GM06990 (cell line): ENCODE results near the gene UBN1.

Experiments
- DNase-seq: peaks from one replicate; pipeline ENCODE4 v3.0.0-alpha.2; 2011; ENCODE audit not compliant: insufficient read length; ENCODE audit errors: extremely low read depth
- H3K27me3 ChIP-seq: replicated peaks from 2 replicates; pipeline ENCODE4 v1.6.0; 2011; ENCODE audit warnings: low read length; ENCODE audit not compliant: control insufficient read depth, insufficient read depth
- H3K36me3 ChIP-seq: 2 replicates; pipeline ENCODE4 v1.5.1; 2011; ENCODE audit warnings: low read length; ENCODE audit not compliant: control insufficient read depth, insufficient read depth
- H3K4me3 ChIP-seq: replicated peaks from 2 replicates; pipeline ENCODE4 v1.5.1; 2011; ENCODE audit warnings: low read depth, mild to moderate bottlenecking, control low read depth, low read length
- TF ChIP-seq, protein P1 (sequence below): IDR thresholded peaks from 2 replicates; pipeline ENCODE4 v1.5.1; 2011; ENCODE audit warnings: low read length, control low read depth, mild to moderate bottlenecking, inconsistent platforms; ENCODE audit not compliant: insufficient read depth, poor library complexity, severe bottlenecking

UBN1 gene

DNA sequence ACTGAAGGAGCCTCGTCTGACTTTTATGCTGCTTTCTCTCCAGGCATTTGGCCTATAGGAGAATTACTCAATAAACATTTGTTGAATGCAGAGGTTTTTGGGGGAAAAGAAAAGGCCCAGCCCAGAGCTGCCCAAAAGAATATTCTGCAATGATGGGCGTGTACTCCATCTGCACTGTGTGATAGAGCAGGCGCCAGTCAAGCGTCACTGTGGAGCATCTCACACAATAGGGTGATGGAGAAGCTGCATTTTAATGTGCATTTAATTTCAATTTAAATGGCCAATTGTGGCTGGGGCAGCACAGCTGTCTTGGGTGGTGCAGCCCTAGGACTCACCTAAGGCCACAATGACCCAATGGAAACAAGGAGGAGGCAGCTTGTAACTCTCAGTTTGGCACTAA, 20.8 kb upstream of the UBN1 start:
- Histone ChIP-seq H3K27me3 (no peaks in the 10 kb centered on the region), H3K4me3 (no peak overlapping the region), H3K36me3 (peaks cover 37% of the 10 kb centered on the region)
- TF ChIP-seq, protein P1, sequence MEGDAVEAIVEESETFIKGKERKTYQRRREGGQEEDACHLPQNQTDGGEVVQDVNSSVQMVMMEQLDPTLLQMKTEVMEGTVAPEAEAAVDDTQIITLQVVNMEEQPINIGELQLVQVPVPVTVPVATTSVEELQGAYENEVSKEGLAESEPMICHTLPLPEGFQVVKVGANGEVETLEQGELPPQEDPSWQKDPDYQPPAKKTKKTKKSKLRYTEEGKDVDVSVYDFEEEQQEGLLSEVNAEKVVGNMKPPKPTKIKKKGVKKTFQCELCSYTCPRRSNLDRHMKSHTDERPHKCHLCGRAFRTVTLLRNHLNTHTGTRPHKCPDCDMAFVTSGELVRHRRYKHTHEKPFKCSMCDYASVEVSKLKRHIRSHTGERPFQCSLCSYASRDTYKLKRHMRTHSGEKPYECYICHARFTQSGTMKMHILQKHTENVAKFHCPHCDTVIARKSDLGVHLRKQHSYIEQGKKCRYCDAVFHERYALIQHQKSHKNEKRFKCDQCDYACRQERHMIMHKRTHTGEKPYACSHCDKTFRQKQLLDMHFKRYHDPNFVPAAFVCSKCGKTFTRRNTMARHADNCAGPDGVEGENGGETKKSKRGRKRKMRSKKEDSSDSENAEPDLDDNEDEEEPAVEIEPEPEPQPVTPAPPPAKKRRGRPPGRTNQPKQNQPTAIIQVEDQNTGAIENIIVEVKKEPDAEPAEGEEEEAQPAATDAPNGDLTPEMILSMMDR, result no peak
- no peak for DNase-seq

DNA sequence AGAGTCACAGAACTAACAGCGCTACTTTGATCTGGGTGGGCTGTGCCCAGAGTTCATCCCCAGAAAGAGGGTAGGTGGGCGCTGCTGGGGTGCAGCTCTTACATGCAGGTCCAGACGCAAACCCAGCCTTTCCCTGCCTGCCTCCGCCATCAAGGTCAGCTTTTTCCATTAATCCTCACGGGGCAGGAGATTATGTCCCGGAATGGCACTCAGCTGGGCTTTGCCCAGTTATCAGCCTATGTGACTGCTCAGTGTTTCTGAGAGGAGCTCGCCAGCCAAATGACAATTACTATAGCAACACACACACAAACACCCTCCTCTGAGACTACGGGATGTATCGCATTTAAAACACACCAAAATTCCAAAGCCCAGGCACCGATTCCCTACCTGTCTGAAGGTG, 20.3 kb upstream of the UBN1 start:
- peaks cover 40% of the 10 kb centered on the region for H3K36me3 ChIP-seq
- no peak for DNase-seq
- TF ChIP-seq, protein P1, result no peak

DNA sequence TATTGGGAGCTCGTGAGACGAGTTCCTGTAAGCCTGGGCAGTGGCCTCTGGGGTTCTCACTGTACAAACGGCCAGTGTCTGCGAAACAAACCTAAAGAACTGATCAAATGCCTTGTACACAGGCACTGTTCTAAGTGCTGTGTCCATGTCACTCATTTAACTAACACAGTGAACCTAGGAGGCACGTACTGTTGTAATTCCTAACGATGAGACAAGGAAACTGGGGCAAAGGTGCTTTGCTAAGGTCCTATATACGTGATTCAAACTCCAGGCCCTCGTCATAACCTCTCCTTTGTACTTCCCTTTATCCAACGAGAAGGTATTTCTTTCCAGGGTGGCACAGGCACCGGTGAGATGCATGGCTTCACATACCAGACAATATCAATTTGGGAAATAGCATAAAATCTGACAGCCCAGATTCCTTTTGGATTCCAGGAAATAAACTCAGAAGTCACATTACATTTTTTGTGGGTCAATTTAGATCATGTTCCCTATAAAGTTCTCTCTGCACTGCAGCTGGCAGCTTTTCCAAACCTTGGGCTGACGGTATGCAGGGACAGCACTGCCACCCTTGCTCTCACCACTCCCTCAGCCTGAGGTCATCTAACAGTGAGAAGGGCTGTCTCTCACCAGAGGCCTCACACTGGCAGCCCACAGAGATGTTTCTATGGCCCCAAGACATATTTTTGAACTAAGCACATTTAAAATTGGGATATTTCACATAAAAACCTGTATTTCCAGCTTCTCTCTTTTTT, 18.5 kb upstream of the UBN1 start:
- Histone ChIP-seq H3K36me3 (peaks cover 41% of the 10 kb centered on the region), H3K27me3 (no peaks in the 10 kb centered on the region), H3K4me3 (no peak overlapping the region)
- TF ChIP-seq, protein P1, result no peak
- no peak for DNase-seq

More for the DNA sequence above, 20.3 kb upstream of the UBN1 start:
- H3K27me3 ChIP-seq, result no peaks in the 10 kb centered on the region
- H3K4me3 ChIP-seq, result no peak overlapping the region

DNA sequence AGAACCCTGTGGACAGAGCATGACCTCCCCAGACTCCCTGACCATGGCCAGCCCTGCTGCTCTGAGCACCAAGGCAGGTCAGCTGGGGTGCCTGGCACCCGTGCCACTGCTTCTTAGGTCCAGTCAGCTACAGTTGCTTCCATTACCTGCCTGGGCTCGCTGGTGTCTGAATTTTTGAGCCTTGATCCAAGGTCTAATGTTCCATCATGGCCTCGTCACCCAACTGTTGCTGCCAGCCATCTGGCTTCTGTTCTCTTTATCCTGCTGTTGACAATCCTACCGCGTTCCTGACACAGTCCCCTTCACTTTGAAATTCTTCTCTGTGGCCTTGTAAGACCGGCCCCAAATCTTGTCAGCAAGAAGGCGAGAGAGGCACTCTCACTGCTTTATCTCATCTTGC, 16.9 kb upstream of the UBN1 start:
- TF ChIP-seq, protein P1, result no peak

DNA sequence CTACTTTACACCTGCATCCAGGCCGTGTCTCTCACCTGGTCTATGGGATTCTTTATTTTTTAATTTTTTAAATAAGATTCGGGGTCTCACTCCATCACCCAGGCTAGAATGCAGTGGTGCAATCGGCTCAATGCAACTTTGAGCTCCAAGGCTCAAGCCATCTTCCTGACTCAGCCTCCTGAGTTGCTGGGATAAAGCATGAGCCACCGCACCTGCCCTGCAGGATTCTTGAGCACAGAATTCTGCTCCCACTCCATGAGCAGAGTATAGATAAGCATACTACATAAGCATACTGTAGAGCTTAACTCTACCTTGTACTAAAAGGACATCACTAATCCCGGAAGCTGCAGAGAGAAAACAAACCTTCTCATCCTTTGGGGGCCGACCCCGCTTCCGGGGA, 15.7 kb upstream of the UBN1 start:
- DNase-seq, result no peak
- Histone ChIP-seq H3K4me3 (no peak overlapping the region), H3K36me3 (peaks cover 35% of the 10 kb centered on the region), H3K27me3 (no peaks in the 10 kb centered on the region)
- TF ChIP-seq, protein P1, result no peak

More for the DNA sequence above, 16.9 kb upstream of the UBN1 start:
- H3K4me3 ChIP-seq, result no peak overlapping the region
- peaks cover 35% of the 10 kb centered on the region for H3K36me3 ChIP-seq
- DNase-seq, result no peak
- no peaks in the 10 kb centered on the region for H3K27me3 ChIP-seq
